Measurements from ENCODE around the gene SPSB1. TPM values are rescaled to one million over a fixed set of nuclear protein-coding genes. Genes with fewer than 3 reads are reported as not detected.

The SPSB1 gene
- total RNA-seq, 6 experiments from 2014 or later: 7.7 to 121 (median 37.0) TPM

- H3K4me1 ChIP-seq: no peaks in the 10 kb centered on the region
- H3K9me3 ChIP-seq: no peaks in the 10 kb centered on the region
- ATAC-seq (no peak), DNase-seq (no peak)
- H3K36me3 ChIP-seq: no peaks in the 10 kb centered on the region
- intact Hi-C loops (cut with DNase I): no loop called here
- H3K27me3 ChIP-seq: no peaks in the 10 kb centered on the region
- no peak overlapping the region for H3K27ac ChIP-seq
- 97% methylated on average over 11 of the region's 18 CpGs for WGBS (ENCODE audit: insufficient coverage, low coverage, low lambda C conversion rate, missing lambda C conversion rate)
- H3K4me3 ChIP-seq: no peak overlapping the region
- TF ChIP-seq POLR2A (IDR thresholded peaks at IDR 0.05): no peak
- TF ChIP-seq CTCF (IDR thresholded peaks at IDR 0.05): no peak
Measured at GRCh38 chr1:9416918-9417500, 124.3 kb downstream of the SPSB1 start.

- Histone ChIP-seq H3K4me1 (no peaks in the 10 kb centered on the region), H3K36me3 (no peaks in the 10 kb centered on the region), H3K27ac (no peak overlapping the region), H3K9me3 (no peaks in the 10 kb centered on the region), H3K4me3 (no peak overlapping the region), H3K27me3 (no peaks in the 10 kb centered on the region)
- intact Hi-C loops (cut with DNase I): no loop called here
- TF ChIP-seq CTCF (IDR thresholded peaks at IDR 0.05) (no peak), POLR2A (IDR thresholded peaks at IDR 0.05) (no peak)
- no peak for DNase-seq
- WGBS (ENCODE audit: insufficient coverage, low coverage, low lambda C conversion rate, missing lambda C conversion rate): 59% methylated on average over 5 of the region's 9 CpGs
- ATAC-seq: no peak
Measured at GRCh38 chr1:9417695-9418094, 125.0 kb downstream of the SPSB1 start.

GRCh38 chr1:9418851-9419250 is 126.2 kb downstream of the SPSB1 start:
- intact Hi-C loops (cut with DNase I): no loop called here
- ATAC-seq: peak in 3 of 4 donors; percentile 12 to 15 (median 13)
- Histone ChIP-seq H3K4me1 (no peaks in the 10 kb centered on the region), H3K4me3 (no peak overlapping the region), H3K9me3 (no peaks in the 10 kb centered on the region), H3K27ac (no peak overlapping the region), H3K36me3 (no peaks in the 10 kb centered on the region), H3K27me3 (no peaks in the 10 kb centered on the region)
- TF ChIP-seq POLR2A (IDR thresholded peaks at IDR 0.05) (no peak), CTCF (IDR thresholded peaks at IDR 0.05) (no peak)
- 100% methylated on average over 4 of the region's 7 CpGs for WGBS (ENCODE audit: insufficient coverage, low coverage, low lambda C conversion rate, missing lambda C conversion rate)
- DNase-seq: no peak

Other genes starting within 250 kb of the SPSB1 start
- 1 to 10 TPM in 1 of 6 experiments, under 1 TPM in 5; 0.19 to 3.5 (median 0.30) TPM for gene SLC2A5, start 223.3 kb upstream of the SPSB1 start, total RNA-seq
- 10 to 100 TPM in 1 of 6 experiments, 1 to 10 TPM in 5; 5.6 to 12.5 (median 7.0) TPM for gene GPR157, start 163.8 kb upstream of the SPSB1 start, total RNA-seq
- 100 to 1,000 TPM; 102 to 158 (median 120) TPM for gene H6PD, start 58.1 kb upstream of the SPSB1 start, total RNA-seq
- 10 to 100 TPM in 3 of 6 experiments, 1 to 10 TPM in 3; 3.5 to 26.5 (median 8.2) TPM for gene SLC25A33, start 246.6 kb downstream of the SPSB1 start, total RNA-seq

All from right lobe of liver (tissue), 6 donors.